CD4-positive, alpha-beta T cell treated with Interleukin-15 for 4 hours (primary cell): ENCODE measurements around the gene SFXN2.

ENCODE experiments used
- DNase-seq: peaks from one replicate; pipeline ENCODE4 v3.0.0-alpha.2; 2020; ENCODE audit warnings: low spot score

SFXN2 gene

GRCh38 chr10:102777711-102778453 lies 63.4 kb downstream of the SFXN2 start:
- DNase-seq = no peak

GRCh38 chr10:102778781-102779180 lies 64.3 kb downstream of the SFXN2 start:
- no peak for DNase-seq

DNA sequence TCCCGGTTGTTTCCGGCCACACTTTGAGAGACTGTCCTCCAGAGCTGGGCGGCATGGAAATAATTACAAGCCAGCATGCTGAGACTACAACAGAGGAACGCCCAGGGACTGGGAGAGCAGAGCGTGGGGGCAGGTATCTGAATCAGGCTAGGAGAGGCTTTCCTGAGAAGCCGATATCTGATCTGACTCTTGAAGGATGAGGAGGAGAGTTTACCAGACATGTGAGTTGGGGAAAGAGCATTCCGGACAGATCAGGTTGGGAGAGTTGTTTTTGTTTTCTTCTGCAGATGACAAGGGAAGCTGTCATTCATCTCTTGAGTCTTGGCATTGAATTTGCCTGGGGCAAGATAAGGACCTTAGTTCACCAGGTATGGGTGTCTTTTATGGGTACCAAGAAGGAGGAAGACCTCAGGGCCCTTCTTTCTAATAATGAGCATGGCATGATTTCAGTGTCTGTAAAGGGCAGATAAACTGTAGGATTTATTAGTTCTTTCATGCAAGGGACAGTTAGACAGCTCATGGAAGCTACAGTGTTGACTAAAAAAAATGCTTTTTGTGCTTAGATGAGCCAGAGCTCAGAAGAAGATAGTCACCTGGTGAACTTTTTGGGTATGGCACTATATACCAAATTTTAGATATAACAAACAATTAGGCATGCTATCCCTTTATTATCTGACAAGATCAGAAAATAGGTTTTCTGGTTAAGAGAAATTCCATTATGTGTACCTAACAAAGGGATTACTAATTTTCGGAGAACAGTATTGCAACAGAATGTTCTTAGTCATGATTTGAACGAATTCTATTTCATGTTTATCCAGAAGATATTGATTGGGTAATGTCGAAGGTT lies 65.5 kb downstream of the SFXN2 start:
- no peak for DNase-seq

GRCh38 chr10:102780527-102780808 lies 66.0 kb downstream of the SFXN2 start:
- no peak for DNase-seq

DNA sequence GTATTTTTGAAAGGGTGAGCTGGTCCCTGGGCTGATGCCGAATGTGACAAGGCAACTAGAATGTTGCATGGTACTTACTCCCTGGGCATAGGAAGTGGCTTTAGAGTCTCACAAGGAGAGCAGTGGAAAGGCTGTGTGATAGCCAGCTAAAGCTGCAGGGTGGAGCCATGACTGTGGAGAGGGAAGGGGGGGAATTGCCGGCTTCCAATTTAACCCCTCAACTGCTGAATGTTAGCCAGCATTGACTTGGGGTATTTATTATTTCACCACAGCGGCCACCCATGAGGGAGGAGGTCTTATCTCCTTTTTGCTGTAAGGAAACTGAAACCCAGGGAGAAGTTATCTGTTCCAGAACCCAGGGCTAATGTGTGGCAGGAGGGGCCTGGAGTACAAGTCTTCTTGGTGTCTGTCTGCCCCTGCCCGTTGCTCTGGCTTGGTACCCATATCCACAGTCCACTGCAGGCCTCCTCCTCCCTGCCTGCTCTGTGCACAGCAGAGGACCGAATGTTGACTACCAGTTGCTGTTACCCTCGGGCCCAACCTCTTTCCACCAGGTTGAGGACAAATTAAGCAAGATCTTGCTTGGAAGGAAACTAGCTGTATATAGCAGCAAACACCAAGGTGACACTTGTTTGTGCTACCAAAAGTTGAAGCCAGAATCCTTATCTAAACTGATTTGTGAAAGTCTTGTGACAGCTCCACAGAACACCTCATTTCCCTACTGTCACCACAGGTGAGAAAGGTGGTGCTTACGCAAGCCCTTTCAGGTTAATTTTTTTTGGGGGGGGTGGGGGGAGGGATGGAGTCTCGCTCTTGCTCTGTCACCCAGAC lies 66.9 kb downstream of the SFXN2 start:
- no peak for DNase-seq

DNA sequence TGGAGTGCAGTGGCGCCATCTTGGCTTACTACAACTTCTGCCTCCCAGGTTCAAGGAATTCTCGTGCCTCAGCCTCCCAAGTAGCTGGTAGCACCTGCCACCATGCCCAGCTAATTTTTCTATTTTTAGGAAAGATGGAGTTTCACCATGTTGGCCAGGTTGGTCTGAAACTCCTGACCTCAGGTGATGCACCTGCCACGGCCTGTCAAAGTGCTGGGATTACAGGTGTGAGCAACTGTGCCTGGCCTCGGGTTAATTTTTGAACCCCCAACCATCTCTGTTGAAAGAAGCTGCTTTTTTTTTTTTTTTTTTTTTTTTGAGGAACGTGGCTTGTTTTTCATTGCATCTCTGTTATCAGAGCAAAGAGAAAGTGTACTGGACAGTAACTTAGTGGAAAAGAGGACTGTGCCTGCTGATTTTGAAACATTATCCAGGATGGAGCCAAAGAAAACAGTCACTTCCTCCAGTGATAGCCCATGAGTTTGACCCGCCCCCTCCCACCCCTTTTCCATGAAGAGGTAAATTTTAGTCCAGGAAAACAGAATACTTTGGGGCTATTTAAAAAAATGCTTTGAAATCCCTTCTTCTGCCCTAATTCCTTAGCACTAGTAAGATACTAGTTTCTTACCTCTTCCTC lies 67.6 kb downstream of the SFXN2 start:
- no peak for DNase-seq

GRCh38 chr10:102782673-102783551 lies 68.5 kb downstream of the SFXN2 start:
- DNase-seq = no peak

GRCh38 chr10:102783568-102783967 lies 69.1 kb downstream of the SFXN2 start:
- DNase-seq = no peak

GRCh38 chr10:102785818-102786217 lies 71.4 kb downstream of the SFXN2 start:
- DNase-seq = no peak

GRCh38 chr10:102791754-102792395 lies 77.4 kb downstream of the SFXN2 start:
- DNase-seq = no peak
